Measurements from ENCODE around the gene RPP14. TPM values are rescaled to one million over a fixed set of nuclear protein-coding genes. Genes with fewer than 3 reads are reported as not detected.

RPP14 gene
- total RNA-seq, 2 experiments from 2014 or later, result 17.7 to 19.7 TPM

- Mint-ChIP-seq H3K4me1 (ENCODE audit: low read depth) (peaks cover 17% of the 10 kb centered on the region), H3K9me3 (no peaks in the 10 kb centered on the region), H3K4me3 (no peak overlapping the region), H3K36me3 (ENCODE audit: low read depth) (peaks cover 27% of the 10 kb centered on the region), H3K27me3 (no peaks in the 10 kb centered on the region), H3K27ac (no peak overlapping the region)
- ATAC-seq (ENCODE audit: poor library complexity) (no peak), DNase-seq (no peak)
- ChIA-PET POLR2A (no interaction called here), CTCF (interaction anchor here (0.7 kb wide), 1 partner anchor 1477 kb away, joined by 4 read pairs; no protein-coding TSS in a partner anchor)
- intact Hi-C loops (cut with DNase I, micrococcal nuclease), result no loop called here
- no peak for TF ChIP-seq CTCF (IDR thresholded peaks at IDR 0.05)
- Histone ChIP-seq H3K36me3 (ENCODE audit: insufficient read depth, low read length) (peaks cover 8% of the 10 kb centered on the region), H3K27me3 (ENCODE audit: control insufficient read depth in 1 of 2, insufficient read depth in 2 of 2, low read length in 2 of 2) (no peaks in the 10 kb centered on the region), H3K4me1 (ENCODE audit: insufficient read depth, low read length) (no peaks in the 10 kb centered on the region), H3K4me3 (ENCODE audit: low read length) (no peak overlapping the region), H3K27ac (ENCODE audit: low read depth in 1 of 2, low read length in 2 of 2) (no peak overlapping the region), H3K9me3 (ENCODE audit: control insufficient read depth in 1 of 2, insufficient read depth in 1 of 2, low read length in 2 of 2) (no peaks in the 10 kb centered on the region)
These were observed 34.7 kb downstream of the RPP14 start for GRCh38 chr3:58340594-58341244.

DNA sequence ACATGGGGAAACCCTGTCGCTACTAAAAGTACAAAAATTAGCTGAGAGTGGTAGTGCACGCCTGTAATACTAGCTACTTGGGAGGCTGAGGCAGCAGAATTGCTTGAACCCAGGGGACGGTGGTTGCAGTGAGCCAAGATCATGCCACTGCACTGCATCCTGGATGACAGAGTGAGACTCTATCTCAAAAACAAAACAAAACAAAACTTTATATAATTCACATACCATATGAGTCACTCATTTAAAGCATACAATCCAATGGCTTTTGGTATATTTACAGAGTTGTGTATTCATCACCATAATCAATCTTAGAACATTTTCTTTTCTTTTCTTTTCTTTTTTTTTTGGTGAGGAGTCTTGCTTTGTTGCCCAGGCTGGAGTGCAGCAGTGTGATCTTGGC, 35.3 kb downstream of the RPP14 start:
- Mint-ChIP-seq H3K9me3 (no peaks in the 10 kb centered on the region), H3K27me3 (no peaks in the 10 kb centered on the region), H3K27ac (no peak overlapping the region), H3K4me1 (ENCODE audit: low read depth) (peaks cover 11% of the 10 kb centered on the region), H3K36me3 (ENCODE audit: low read depth) (peaks cover 27% of the 10 kb centered on the region), H3K4me3 (no peak overlapping the region)
- Histone ChIP-seq H3K9me3 (ENCODE audit: control insufficient read depth in 1 of 2, insufficient read depth in 1 of 2, low read length in 2 of 2) (no peaks in the 10 kb centered on the region), H3K4me1 (ENCODE audit: insufficient read depth, low read length) (no peaks in the 10 kb centered on the region), H3K27me3 (ENCODE audit: control insufficient read depth in 1 of 2, insufficient read depth in 2 of 2, low read length in 2 of 2) (no peaks in the 10 kb centered on the region), H3K36me3 (ENCODE audit: insufficient read depth, low read length) (peaks cover 8% of the 10 kb centered on the region), H3K4me3 (ENCODE audit: low read length) (no peak overlapping the region), H3K27ac (ENCODE audit: low read depth in 1 of 2, low read length in 2 of 2) (no peak overlapping the region)
- CTCF ChIA-PET, result no interaction called here
- ATAC-seq (ENCODE audit: poor library complexity), result no peak
- no peak for DNase-seq
- intact Hi-C loops (cut with DNase I, micrococcal nuclease), result no loop called here
- TF ChIP-seq CTCF (IDR thresholded peaks at IDR 0.05), result no peak
- POLR2A ChIA-PET, result no interaction called here

DNA sequence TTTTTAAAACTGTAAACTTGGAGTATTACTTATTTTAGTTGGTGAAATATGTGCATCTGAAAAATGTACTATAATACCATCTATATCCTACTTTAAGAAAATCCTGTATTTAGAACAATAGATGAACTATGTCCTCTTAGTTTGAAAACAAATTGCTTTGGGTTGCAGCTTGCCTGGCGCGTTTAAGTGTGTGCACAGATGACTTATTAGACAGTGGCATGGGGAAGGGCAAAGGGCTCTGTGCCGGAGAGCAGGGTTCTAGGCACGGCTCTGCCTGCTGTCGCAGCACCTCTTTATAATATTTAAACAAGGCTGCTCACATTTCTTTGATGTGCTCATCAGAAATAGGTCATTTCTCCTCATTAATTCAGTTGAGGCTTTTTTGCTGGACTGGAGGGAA, 36.6 kb downstream of the RPP14 start:
- DNase-seq (no peak), ATAC-seq (ENCODE audit: poor library complexity) (no peak)
- intact Hi-C loops (cut with DNase I, micrococcal nuclease), result no loop called here
- Histone ChIP-seq H3K4me3 (ENCODE audit: low read length) (no peak overlapping the region), H3K9me3 (ENCODE audit: control insufficient read depth in 1 of 2, insufficient read depth in 1 of 2, low read length in 2 of 2) (no peaks in the 10 kb centered on the region), H3K27ac (ENCODE audit: low read depth in 1 of 2, low read length in 2 of 2) (no peak overlapping the region), H3K27me3 (ENCODE audit: control insufficient read depth in 1 of 2, insufficient read depth in 2 of 2, low read length in 2 of 2) (no peaks in the 10 kb centered on the region), H3K4me1 (ENCODE audit: insufficient read depth, low read length) (no peaks in the 10 kb centered on the region), H3K36me3 (ENCODE audit: insufficient read depth, low read length) (peaks cover 8% of the 10 kb centered on the region)
- Mint-ChIP-seq H3K4me3 (no peak overlapping the region), H3K27ac (no peak overlapping the region), H3K4me1 (ENCODE audit: low read depth) (peaks cover 16% of the 10 kb centered on the region), H3K27me3 (no peaks in the 10 kb centered on the region), H3K9me3 (no peaks in the 10 kb centered on the region), H3K36me3 (ENCODE audit: low read depth) (peaks cover 27% of the 10 kb centered on the region)
- CTCF ChIA-PET, result no interaction called here
- no peak for TF ChIP-seq CTCF (IDR thresholded peaks at IDR 0.05)
- POLR2A ChIA-PET, result no interaction called here
